Esophagus squamous epithelium (tissue), 5 donors: ENCODE measurements around the gene MTMR3. TPM values are rescaled to one million over a fixed set of nuclear protein-coding genes. Genes with fewer than 3 reads are reported as not detected.

Source experiments
- DNase-seq: peaks from one replicate; lab custom pipeline; 2025; lab: John Stamatoyannopoulos, UW
- H3K27ac ChIP-seq, 4 donors: fragments of 200-600 bp; sonication (generic); one replicate each; pipeline ENCODE4 v1.5.1; 2016 to 2019; ENCODE audit warnings: mild to moderate bottlenecking in 1 of 4
- H3K27me3 ChIP-seq, 4 donors: fragments of 200-600 bp; sonication (generic); 1 replicate in 3 of 4; 2 replicates in 1 of 4; pipeline versions ENCODE4 v1.5.1 to v1.6.0; 2017 to 2021; ENCODE audit warnings: antibody characterized with exemption in 1 of 4
- H3K36me3 ChIP-seq, 3 donors: fragments of 200-600 bp; sonication (generic); one replicate each; pipeline ENCODE4 v1.5.1; 2016 to 2019
- H3K4me1 ChIP-seq, 3 donors: fragments of 200-600 bp; sonication (generic); one replicate each; pipeline ENCODE4 v1.5.1; 2017 to 2019
- H3K4me3 ChIP-seq, 4 donors: fragments of 200-600 bp; sonication (generic); 1 replicate in 3 of 4; 2 replicates in 1 of 4; pipeline ENCODE4 v1.5.1; 2016 to 2019; ENCODE audit warnings: mild to moderate bottlenecking in 2 of 4, moderate library complexity in 1 of 4
- H3K9me3 ChIP-seq, 3 donors: fragments of 200-600 bp; sonication (generic); one replicate each; pipeline ENCODE4 v1.5.1; 2016 to 2019
- CTCF ChIP-seq, 6 experiments: fragments of 450-650 bp in 4 of 6; fragments of 200-600 bp in 2 of 6; sonication (generic) in 2 of 6; IDR thresholded peaks; one replicate each; pipeline ENCODE4 v1.5.1; 2016 to 2019; ENCODE audit warnings: antibody characterized with exemption in 6 of 6, mild to moderate bottlenecking in 4 of 6, moderate library complexity in 4 of 6
- POLR2A ChIP-seq, 4 donors: fragments of 450-650 bp; IDR thresholded peaks; one replicate each; pipeline ENCODE4 v1.6.1; 2017; ENCODE audit warnings: antibody characterized with exemption in 4 of 4, mild to moderate bottlenecking in 4 of 4, moderate library complexity in 3 of 4
- WGBS, 2 donors: methylation state at CpG; one replicate each; pipeline ENCODE4 v1.1.5; 2018; 5-methylcytosine and 5-hydroxymethylcytosine counted together
- intact Hi-C: fragments of 100-400 bp; cut with DNase I; formaldehyde crosslinking; loops from one replicate; pipeline ENCODE4 v1.15.0; 2022
- total RNA-seq, 4 donors: library from RNA; depleted of rRNA; stranded (reverse); fragments of >200 nt; gene quantifications; one replicate each; pipeline ENCODE4 v1.1.0, GENCODE V29; 2016
- donor health status: DM: yes; HTN: yes; CAD: no.

MTMR3 gene
- total RNA-seq, 4 donors from 2014 or later, result 34.9 to 63.1 (median 38.4) TPM

DNA sequence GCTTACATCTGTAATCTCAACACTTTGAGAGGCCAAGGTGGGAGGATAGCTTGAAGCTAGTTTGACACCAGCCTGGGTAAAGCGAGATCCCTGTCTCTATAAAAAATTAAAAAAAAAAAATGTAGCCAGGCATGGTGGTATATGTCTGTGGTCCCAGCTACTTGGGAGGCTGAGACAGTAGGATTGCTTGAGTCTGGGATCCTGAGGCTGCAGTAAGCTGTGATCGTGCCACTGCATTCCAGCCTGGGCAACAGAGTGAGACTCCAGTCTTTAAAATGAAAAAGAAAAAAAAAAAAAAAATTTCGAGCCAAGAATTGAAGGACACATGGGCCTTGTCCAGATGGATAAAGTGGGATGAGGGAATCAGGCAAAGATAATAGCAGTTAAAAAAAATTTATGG, 62.5 kb downstream of the MTMR3 start:
- H3K27ac ChIP-seq, result no peak overlapping the region
- no peak for DNase-seq
- no peaks in the 10 kb centered on the region for H3K9me3 ChIP-seq
- peaks cover 7 to 49% (median 7%) of the 10 kb centered on the region in 3 donors for H3K4me1 ChIP-seq
- H3K4me3 ChIP-seq, result no peak overlapping the region
- no peaks in the 10 kb centered on the region for H3K36me3 ChIP-seq
- TF ChIP-seq POLR2A (IDR thresholded peaks at IDR 0.05) (no peak), CTCF (IDR thresholded peaks at IDR 0.05) (no peak)
- no peaks in the 10 kb centered on the region for H3K27me3 ChIP-seq
- intact Hi-C loops, result no loop called here
- WGBS, 2 donors, result 70 to 73% methylated on average over 3 of the region's 3 CpGs

DNA sequence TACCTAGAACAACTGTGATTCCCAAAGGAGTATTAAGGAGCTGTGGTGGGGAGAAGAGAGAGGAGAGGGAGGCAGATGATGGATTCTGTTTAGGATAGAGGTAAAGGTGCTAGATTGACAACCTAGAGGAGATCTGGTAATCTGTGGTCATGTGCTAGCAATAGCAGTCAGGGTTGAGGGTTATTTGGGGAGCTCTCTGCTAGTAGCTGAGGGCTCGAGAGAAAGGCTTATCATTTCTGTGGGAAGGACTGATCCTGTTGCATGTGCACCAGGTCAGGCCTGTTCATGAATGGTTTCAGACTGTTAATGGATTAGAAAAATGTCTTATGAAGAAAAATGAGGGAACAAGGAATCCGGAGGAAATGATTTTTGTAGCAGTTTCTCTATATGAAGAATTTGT, 63.2 kb downstream of the MTMR3 start:
- peaks cover 7 to 41% (median 7%) of the 10 kb centered on the region in 3 donors for H3K4me1 ChIP-seq
- intact Hi-C loops, result no loop called here
- 68 to 69% methylated on average over 2 of the region's 2 CpGs for WGBS, 2 donors
- no peak for DNase-seq
- no peaks in the 10 kb centered on the region for H3K36me3 ChIP-seq
- no peak overlapping the region for H3K27ac ChIP-seq
- no peaks in the 10 kb centered on the region for H3K9me3 ChIP-seq
- TF ChIP-seq CTCF (IDR thresholded peaks at IDR 0.05) (no peak), POLR2A (IDR thresholded peaks at IDR 0.05) (no peak)
- no peaks in the 10 kb centered on the region for H3K27me3 ChIP-seq
- H3K4me3 ChIP-seq, result no peak overlapping the region

GRCh38 chr22:29947410-29948384, 64.7 kb downstream of the MTMR3 start:
- no peak for TF ChIP-seq CTCF (IDR thresholded peaks at IDR 0.05)
- TF ChIP-seq POLR2A (IDR thresholded peaks at IDR 0.05), result no peak
- 61% methylated on average over 4 of the region's 4 CpGs for WGBS, 2 donors
- Histone ChIP-seq H3K27me3 (no peaks in the 10 kb centered on the region), H3K9me3 (no peaks in the 10 kb centered on the region), H3K36me3 (no peaks in the 10 kb centered on the region), H3K4me1 (peaks cover 7 to 48% (median 11%) of the 10 kb centered on the region in 3 donors), H3K27ac (no peak overlapping the region), H3K4me3 (no peak overlapping the region)
- intact Hi-C loops, result no loop called here
- DNase-seq, result no peak

- intact Hi-C loops, result no loop called here
- Histone ChIP-seq H3K27ac (no peak overlapping the region), H3K4me3 (no peak overlapping the region), H3K36me3 (no peaks in the 10 kb centered on the region), H3K27me3 (no peaks in the 10 kb centered on the region), H3K9me3 (no peaks in the 10 kb centered on the region), H3K4me1 (peaks cover 5 to 48% (median 11%) of the 10 kb centered on the region in 3 donors)
- TF ChIP-seq CTCF (IDR thresholded peaks at IDR 0.05), result no peak
- no peak for TF ChIP-seq POLR2A (IDR thresholded peaks at IDR 0.05)
- DNase-seq, result no peak
- 67 to 72% methylated on average over 1 of the region's 1 CpG for WGBS, 2 donors
These were observed 65.4 kb downstream of the MTMR3 start for GRCh38 chr22:29948385-29948769.

GRCh38 chr22:29949872-29950271, 66.9 kb downstream of the MTMR3 start:
- DNase-seq, result no peak
- TF ChIP-seq CTCF (IDR thresholded peaks at IDR 0.05), result no peak
- TF ChIP-seq POLR2A (IDR thresholded peaks at IDR 0.05), result no peak

More at GRCh38 chr22:29949872-29950271, 66.9 kb downstream of the MTMR3 start:
- peaks cover 3 to 46% (median 11%) of the 10 kb centered on the region in 3 donors for H3K4me1 ChIP-seq
- H3K36me3 ChIP-seq, result no peaks in the 10 kb centered on the region
- intact Hi-C loops, result no loop called here
- no peak overlapping the region for H3K4me3 ChIP-seq
- H3K27me3 ChIP-seq, result no peaks in the 10 kb centered on the region
- H3K27ac ChIP-seq, result no peak overlapping the region
- 58 to 85% methylated on average over 3 of the region's 3 CpGs for WGBS, 2 donors
- no peaks in the 10 kb centered on the region for H3K9me3 ChIP-seq
